Panc1 (cell line): Measurements from ENCODE around the gene ZDHHC9. TPM values are rescaled to one million over a fixed set of nuclear protein-coding genes. Genes with fewer than 3 reads are reported as not detected.

ENCODE experiments used
- ATAC-seq: fragments of 200-7000 bp; cut with Tn5 transposase; 2 replicates; pipeline ENCODE4 v1.9.1; 2020; ENCODE audit warnings: mild to moderate bottlenecking, moderate library complexity
- BruUV-seq: library from RNA; stranded (reverse); fragments of 400-500 nt; replicated peaks from 2 replicates; lab custom pipeline; 2021; lab: Mats Ljungman, UMichigan
- CTCF ChIA-PET: fragments of 300-600 bp; sonication (Branson Sonifier 250); formaldehyde crosslinking; loops from one replicate; lab custom pipeline; 2022; ENCODE audit warnings: antibody characterized with exemption; lab: Charles Lee
- POLR2A ChIA-PET: fragments of 300-600 bp; sonication (Branson Sonifier 250); formaldehyde crosslinking; loops from one replicate; lab custom pipeline; 2022; ENCODE audit warnings: antibody characterized with exemption; lab: Charles Lee
- DNase-seq: peaks from one replicate; pipeline ENCODE4 v3.0.0-alpha.2; 2010; ENCODE audit warnings: low read depth, low spot score
- H3K27ac ChIP-seq: 2 replicates; pipeline ENCODE4 v1.5.1; 2011; ENCODE audit warnings: mild to moderate bottlenecking, low read length, inconsistent platforms
- H3K27me3 ChIP-seq: fragments of 200-500 bp; sonication (Bioruptor generic); 2 replicates; pipeline ENCODE4 v1.6.0; 2014; ENCODE audit warnings: low read length, inconsistent platforms; ENCODE audit not compliant: control insufficient read depth, insufficient read depth
- H3K36me3 ChIP-seq: fragments of 200-500 bp; sonication (Bioruptor generic); 2 replicates; pipeline ENCODE4 v1.5.1; 2014; ENCODE audit warnings: inconsistent platforms, mild to moderate bottlenecking, low read length, moderate library complexity; ENCODE audit not compliant: control insufficient read depth, insufficient read depth
- H3K4me1 ChIP-seq: 2 replicates; pipeline ENCODE4 v1.5.1; 2011; ENCODE audit warnings: inconsistent platforms, mild to moderate bottlenecking, low read length, moderate library complexity; ENCODE audit not compliant: control insufficient read depth, insufficient read depth
- H3K4me3 ChIP-seq, 2 experiments: 2 replicates each; pipeline ENCODE4 v1.5.1; 2011 to 2012; ENCODE audit warnings: low read depth in 2 of 2, low read length in 2 of 2, mild to moderate bottlenecking in 2 of 2, inconsistent platforms in 1 of 2, moderate library complexity in 1 of 2
- H3K9me3 ChIP-seq: fragments of 200-500 bp; sonication (Bioruptor generic); 2 replicates; pipeline ENCODE4 v1.5.1; 2014; ENCODE audit warnings: low read depth, mild to moderate bottlenecking, inconsistent platforms, low read length, moderate library complexity; ENCODE audit not compliant: control insufficient read depth, insufficient read depth
- CTCF ChIP-seq: fragments of 450-650 bp; IDR thresholded peaks from 2 replicates; pipeline ENCODE4 v1.5.1; 2017; ENCODE audit warnings: mild to moderate bottlenecking
- POLR2AphosphoS5 ChIP-seq: IDR thresholded peaks from 2 replicates; pipeline ENCODE4 v1.6.1; 2012; ENCODE audit warnings: mild to moderate bottlenecking, low read depth, low read length, moderate library complexity
- REST ChIP-seq, 2 experiments: IDR thresholded peaks; 2 replicates each; pipeline ENCODE4 v1.6.1; 2011 to 2012; ENCODE audit warnings: low read depth in 2 of 2, control low read depth in 1 of 2, low read length in 1 of 2, mild to moderate bottlenecking in 1 of 2, moderate library complexity in 1 of 2; ENCODE audit not compliant: insufficient read depth in 1 of 2
- SIN3A ChIP-seq: IDR thresholded peaks from 2 replicates; pipeline ENCODE4 v1.6.1; 2012; ENCODE audit warnings: low read depth, mild to moderate bottlenecking, low read length, moderate library complexity, borderline replicate concordance; ENCODE audit not compliant: insufficient read depth
- TCF7L2 ChIP-seq: IDR thresholded peaks from 2 replicates; pipeline ENCODE4 v1.6.1; 2011; ENCODE audit warnings: mild to moderate bottlenecking, low read depth, low read length, inconsistent platforms
- in situ Hi-C: cut with HindIII; loops from 2 replicates; pipeline ENCODE4 v1.10.0; 2016; ENCODE audit warnings: low sequenced_read_pairs, low pct_unique_long_range_greater_than_20kb
- intact Hi-C: fragments of 100-400 bp; cut with micrococcal nuclease; formaldehyde crosslinking; loops from one replicate; pipeline ENCODE4 v1.10.0; 2022; ENCODE audit not compliant: unreplicated experiment
- total RNA-seq: library from RNA; stranded (reverse); gene quantifications from one replicate; pipeline ENCODE4 v1.2.1, GENCODE V29; 2021; ENCODE audit not compliant: unreplicated experiment

The ZDHHC9 gene
- total RNA-seq, 1 experiment from 2014 or later, result 57.2 TPM

GRCh38 chrX:129824620-129825019 is 19.1 kb downstream of the ZDHHC9 start:
- ChIA-PET POLR2A (no interaction called here), CTCF (no interaction called here)
- no peaks in the 10 kb centered on the region for H3K27me3 ChIP-seq
- no peak overlapping the region for H3K4me3 ChIP-seq
- DNase-seq (no peak), ATAC-seq (no peak)
- intact Hi-C loops, result no loop called here
- no peaks in the 10 kb centered on the region for H3K4me1 ChIP-seq
- H3K36me3 ChIP-seq, result peaks cover 3% of the 10 kb centered on the region
- no peak overlapping the region for H3K27ac ChIP-seq
- TF ChIP-seq POLR2AphosphoS5 (no peak), SIN3A (no peak), CTCF (no peak), TCF7L2 (no peak), REST (IDR thresholded peaks at IDR 0.05; ENCODE audit: insufficient read depth in 1 of 2, low read depth in 2 of 2, low read length in 1 of 2) (no peak)
- no TSS peak for BruUV-seq
- H3K9me3 ChIP-seq, result no peaks in the 10 kb centered on the region
- in situ Hi-C loops, result no loop called here

GRCh38 chrX:129823522-129823921 is 20.2 kb downstream of the ZDHHC9 start:
- TF ChIP-seq POLR2AphosphoS5, result no peak
- peak; percentile 43; the same call in 1 of the 2 replicates for TF ChIP-seq CTCF
- ATAC-seq (0 out of 2 replicates have a peak, but pooled peaks have one; percentile 17), DNase-seq (no peak)
- intact Hi-C loops, result loop anchor here (2.0 kb wide), 1 partner anchor 219 kb away; no protein-coding TSS in a partner anchor
- H3K4me3 ChIP-seq, result no peak overlapping the region
- CTCF ChIA-PET, result interaction anchor here (0.6 to 1.1 kb wide), 4 partner anchors 34 to 219 kb away, joined by 3 to 4 read pairs (median 4); no protein-coding TSS in a partner anchor
- in situ Hi-C loops, result no loop called here
- no peaks in the 10 kb centered on the region for H3K4me1 ChIP-seq
- no peak overlapping the region for H3K27ac ChIP-seq
- H3K9me3 ChIP-seq, result no peaks in the 10 kb centered on the region
- BruUV-seq, result no TSS peak
- H3K27me3 ChIP-seq, result no peaks in the 10 kb centered on the region
- POLR2A ChIA-PET, result no interaction called here
- H3K36me3 ChIP-seq, result peaks cover 3% of the 10 kb centered on the region
